Endothelial cell of umbilical vein (primary cell): Measurements from ENCODE around the gene MARF1. TPM values are rescaled to one million over a fixed set of nuclear protein-coding genes. Genes with fewer than 3 reads are reported as not detected.

ENCODE experiments used
- BruUV-seq: library from RNA; stranded (reverse); fragments of 400-500 nt; replicated peaks from 2 replicates; lab custom pipeline; 2021; lab: Mats Ljungman, UMichigan
- CTCF ChIA-PET: fragments of 300-600, 350-600 bp; sonication (Branson Sonifier 250); formaldehyde crosslinking; loops from one replicate; lab custom pipeline; 2021; ENCODE audit warnings: antibody characterized with exemption, inconsistent platforms; lab: Charles Lee
- POLR2A ChIA-PET: fragments of 300-600, 350-600 bp; sonication (Branson Sonifier 250); formaldehyde crosslinking; loops from one replicate; lab custom pipeline; 2021; ENCODE audit warnings: antibody characterized with exemption, inconsistent platforms; lab: Charles Lee
- DNase-seq: peaks from one replicate; pipeline ENCODE4 v3.0.0-alpha.2; 2011; ENCODE audit warnings: low read depth, low spot score
- FAIRE-seq: peaks from 2 replicates; lab custom pipeline; 2011; peaks lifted over from hg19 to GRCh38; lab: Jason Lieb, UNC
- H2AFZ ChIP-seq: 2 replicates; pipeline ENCODE4 v1.6.0; 2012; ENCODE audit warnings: low read depth, low read length, control low read depth, inconsistent platforms
- H3K27ac ChIP-seq: 2 replicates; pipeline ENCODE4 v1.5.1; 2011; ENCODE audit warnings: low read depth, mild to moderate bottlenecking, control low read depth, low read length, moderate library complexity; ENCODE audit not compliant: insufficient read depth
- H3K27me3 ChIP-seq, 2 experiments: 2 replicates each; pipeline versions ENCODE4 v1.6.0 to v1.6.1; 2011; ENCODE audit warnings: low read length in 2 of 2, mixed read lengths in 1 of 2; ENCODE audit not compliant: control insufficient read depth in 2 of 2, insufficient read depth in 2 of 2
- H3K36me3 ChIP-seq, 2 experiments: 2 replicates in 1 of 2; 3 replicates in 1 of 2; pipeline ENCODE4 v1.5.1; 2011; ENCODE audit warnings: low read length in 2 of 2, mild to moderate bottlenecking in 1 of 2, moderate library complexity in 1 of 2; ENCODE audit not compliant: control insufficient read depth in 2 of 2, insufficient read depth in 2 of 2; ENCODE audit errors: extremely low read depth in 1 of 2
- H3K4me1 ChIP-seq: 3 replicates; pipeline ENCODE4 v1.5.1; 2011; ENCODE audit warnings: mild to moderate bottlenecking, low read length; ENCODE audit not compliant: control insufficient read depth, insufficient read depth; ENCODE audit errors: extremely low read depth
- H3K4me2 ChIP-seq: 2 replicates; pipeline ENCODE4 v1.6.1; 2011; ENCODE audit warnings: low read length, control low read depth, mixed read lengths; ENCODE audit not compliant: insufficient read depth
- H3K4me3 ChIP-seq, 3 experiments: fragments of 200-600 bp in 1 of 3; sonication (generic), shearing (Covaris generic) in 1 of 3; replicated peaks in 1 of 3; 2 replicates each; pipeline ENCODE4 v1.5.1; 2011 to 2016; ENCODE audit warnings: control low read depth in 3 of 3, low read length in 3 of 3, mild to moderate bottlenecking in 2 of 3, inconsistent platforms in 1 of 3, low read depth in 1 of 3, moderate library complexity in 1 of 3; ENCODE audit not compliant: insufficient read depth in 1 of 3
- H3K79me2 ChIP-seq: 2 replicates; pipeline ENCODE4 v1.6.0; 2012; ENCODE audit warnings: low read length, inconsistent platforms; ENCODE audit not compliant: control insufficient read depth, insufficient read depth
- H3K9ac ChIP-seq: replicated peaks from 2 replicates; pipeline ENCODE3; 2011; ENCODE audit warnings: low read length, control low read depth; ENCODE audit not compliant: insufficient read depth; ENCODE audit errors: extremely low read depth
- H3K9me1 ChIP-seq: replicated peaks from 3 replicates; pipeline ENCODE4 v1.6.0; 2011; ENCODE audit warnings: mild to moderate bottlenecking, low read length; ENCODE audit not compliant: control insufficient read depth, insufficient read depth; ENCODE audit errors: extremely low read depth
- H3K9me3 ChIP-seq: replicated peaks from 2 replicates; pipeline ENCODE4 v1.5.1; 2012; ENCODE audit warnings: low read length, inconsistent platforms; ENCODE audit not compliant: control insufficient read depth, insufficient read depth
- H4K20me1 ChIP-seq: replicated peaks from 2 replicates; pipeline ENCODE3; 2011; ENCODE audit warnings: mild to moderate bottlenecking, low read length; ENCODE audit not compliant: control insufficient read depth, insufficient read depth; ENCODE audit errors: extremely low read depth
- EZH2 ChIP-seq: IDR thresholded peaks from 2 replicates; pipeline ENCODE4 v1.6.1; 2012; ENCODE audit warnings: borderline replicate concordance, low read depth, mild to moderate bottlenecking, moderate library complexity, low read length, inconsistent platforms; ENCODE audit not compliant: severe bottlenecking
- FOS ChIP-seq: IDR thresholded peaks from 2 replicates; pipeline ENCODE4 v1.6.1; 2011; ENCODE audit warnings: mild to moderate bottlenecking, low read length, moderate library complexity, borderline replicate concordance; ENCODE audit not compliant: insufficient read depth
- GATA2 ChIP-seq: IDR thresholded peaks from 2 replicates; pipeline ENCODE4 v1.7.0; 2011; ENCODE audit warnings: low read depth, mild to moderate bottlenecking, moderate library complexity, mixed read lengths, low read length; ENCODE audit not compliant: insufficient read length, insufficient read depth
- JUN ChIP-seq: IDR thresholded peaks from 2 replicates; pipeline ENCODE4 v1.6.1; 2011; ENCODE audit warnings: borderline replicate concordance, low read depth; ENCODE audit not compliant: insufficient read length, insufficient read depth
- MYC ChIP-seq: IDR thresholded peaks from one replicate; pipeline ENCODE4 v1.6.1; 2011; ENCODE audit warnings: mild to moderate bottlenecking, low read depth, low read length
- POLR2A ChIP-seq: IDR thresholded peaks from 2 replicates; pipeline ENCODE4 v1.6.1; 2012; ENCODE audit warnings: low read depth, mild to moderate bottlenecking, control low read depth, low read length
- POLR2AphosphoS5 ChIP-seq: IDR thresholded peaks from 2 replicates; pipeline ENCODE4 v1.6.1; 2012; ENCODE audit warnings: low read depth, mild to moderate bottlenecking, control low read depth, low read length, moderate library complexity; ENCODE audit not compliant: insufficient read depth
- dilution Hi-C: fragments of 300-500 bp; cut with MboI; formaldehyde crosslinking; loops from one replicate; pipeline ENCODE4 v1.15.0; 2019; ENCODE audit warnings: low sequenced_read_pairs; ENCODE audit not compliant: extremely low pct_ligation_motif_present
- intact Hi-C: fragments of 100-400 bp; cut with micrococcal nuclease; formaldehyde crosslinking; loops from one replicate; pipeline ENCODE4 v1.10.0; 2022
- polyA plus RNA-seq, 4 experiments: library from polyadenylated mRNA; depleted of rRNA in 3 of 4; stranded (reverse) in 3 of 4; unstranded in 1 of 4; fragments of >200 nt; gene quantifications; 2 replicates each; pipeline versions ENCODE4 v1.2.1 to v1.2.3, GENCODE V29; 2011 to 2012; ENCODE audit warnings: missing spikeins in 1 of 4
- total RNA-seq: library from RNA; stranded (reverse); gene quantifications from 2 replicates; pipeline ENCODE4 v1.2.3, GENCODE V29; 2021
- TF ChIP-seq, protein P1 (sequence below), 2 donors: IDR thresholded peaks; 1 replicate in 1 of 2; 2 replicates in 1 of 2; pipeline ENCODE4 v1.5.1; 2011; ENCODE audit warnings: low read length in 2 of 2, mild to moderate bottlenecking in 2 of 2, moderate library complexity in 2 of 2, control low read depth in 1 of 2, inconsistent platforms in 1 of 2, low read depth in 1 of 2; ENCODE audit not compliant: insufficient read depth in 1 of 2; ENCODE audit errors: extremely low read depth in 1 of 2
- TF ChIP-seq, protein P2 (sequence below): IDR thresholded peaks from 2 replicates; pipeline ENCODE4 v1.6.1; 2011; ENCODE audit not compliant: insufficient read depth, insufficient read length

Gene MARF1
- total and polyA plus RNA-seq, 2 donors (not counting 3 experiments of a cell fraction or from before 2014, with no cell fraction given): 14.6 to 58.5 TPM

DNA sequence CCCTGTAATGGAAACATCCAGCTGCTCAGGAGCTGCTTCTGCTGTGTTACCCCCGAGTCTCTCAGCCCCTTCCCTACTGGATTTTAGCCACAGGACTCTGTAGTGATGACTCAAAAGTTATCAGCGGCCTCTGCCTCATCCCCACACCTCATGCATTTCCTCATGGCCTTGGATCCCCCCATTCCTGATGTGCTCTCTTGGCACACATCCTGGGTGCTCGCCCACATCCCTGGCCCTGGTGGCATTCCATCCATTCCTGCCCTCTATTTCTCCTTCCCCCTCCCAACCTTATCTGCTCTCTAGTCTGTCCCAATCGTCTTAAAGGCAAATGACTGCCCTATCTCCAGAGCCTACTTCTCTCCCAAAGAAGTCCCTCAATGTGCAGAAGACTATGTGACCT lies 24.6 kb downstream of the MARF1 start:
- Histone ChIP-seq H3K27me3 (no peaks in the 10 kb centered on the region), H3K27ac (no peak overlapping the region), H3K9me1 (no peaks in the 10 kb centered on the region), H3K4me1 (no peaks in the 10 kb centered on the region), H3K4me3 (no peak overlapping the region), H4K20me1 (no peaks in the 10 kb centered on the region), H3K9me3 (no peaks in the 10 kb centered on the region), H3K36me3 (peaks cover 23 to 44% of the 10 kb centered on the region in 2 experiments), H3K4me2 (no peak overlapping the region), H2AFZ (no peak overlapping the region), H3K79me2 (no peaks in the 10 kb centered on the region), H3K9ac (no peak overlapping the region)
- TF ChIP-seq, protein P1, sequence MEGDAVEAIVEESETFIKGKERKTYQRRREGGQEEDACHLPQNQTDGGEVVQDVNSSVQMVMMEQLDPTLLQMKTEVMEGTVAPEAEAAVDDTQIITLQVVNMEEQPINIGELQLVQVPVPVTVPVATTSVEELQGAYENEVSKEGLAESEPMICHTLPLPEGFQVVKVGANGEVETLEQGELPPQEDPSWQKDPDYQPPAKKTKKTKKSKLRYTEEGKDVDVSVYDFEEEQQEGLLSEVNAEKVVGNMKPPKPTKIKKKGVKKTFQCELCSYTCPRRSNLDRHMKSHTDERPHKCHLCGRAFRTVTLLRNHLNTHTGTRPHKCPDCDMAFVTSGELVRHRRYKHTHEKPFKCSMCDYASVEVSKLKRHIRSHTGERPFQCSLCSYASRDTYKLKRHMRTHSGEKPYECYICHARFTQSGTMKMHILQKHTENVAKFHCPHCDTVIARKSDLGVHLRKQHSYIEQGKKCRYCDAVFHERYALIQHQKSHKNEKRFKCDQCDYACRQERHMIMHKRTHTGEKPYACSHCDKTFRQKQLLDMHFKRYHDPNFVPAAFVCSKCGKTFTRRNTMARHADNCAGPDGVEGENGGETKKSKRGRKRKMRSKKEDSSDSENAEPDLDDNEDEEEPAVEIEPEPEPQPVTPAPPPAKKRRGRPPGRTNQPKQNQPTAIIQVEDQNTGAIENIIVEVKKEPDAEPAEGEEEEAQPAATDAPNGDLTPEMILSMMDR (IDR thresholded peaks at IDR 0.05; ENCODE audit: extremely low read depth in 1 of 2, insufficient read depth in 1 of 2, low read depth in 1 of 2, low read length in 2 of 2): no peak
- TF ChIP-seq POLR2A (no peak), FOS (no peak), MYC (no peak), GATA2 (no peak), POLR2AphosphoS5 (no peak), EZH2 (no peak), JUN (no peak)
- TF ChIP-seq, protein P2, sequence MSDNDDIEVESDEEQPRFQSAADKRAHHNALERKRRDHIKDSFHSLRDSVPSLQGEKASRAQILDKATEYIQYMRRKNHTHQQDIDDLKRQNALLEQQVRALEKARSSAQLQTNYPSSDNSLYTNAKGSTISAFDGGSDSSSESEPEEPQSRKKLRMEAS: no peak
- dilution Hi-C loops (no loop called here), intact Hi-C loops (no loop called here)
- no peak for FAIRE-seq
- POLR2A ChIA-PET: no interaction called here
- no peak for DNase-seq
- CTCF ChIA-PET: interaction anchor here (1.5 kb wide), 1 partner anchor 191 kb away, joined by 3 read pairs; no protein-coding TSS in a partner anchor
- BruUV-seq: no TSS peak
